Adrenal gland (tissue), 12 donors: Measurements from ENCODE around the gene CCHCR1. TPM values are rescaled to one million over a fixed set of nuclear protein-coding genes. Genes with fewer than 3 reads are reported as not detected.

Experiments used
- DNase-seq, 7 donors: peaks; one replicate each; pipeline ENCODE4 v3.0.0-alpha.2; 2019 to 2020
- H3K27ac ChIP-seq, 5 donors: fragments of 200-600 bp; sonication (generic) in 4 of 5; 1 replicate in 3 of 5; 2 replicates in 2 of 5; pipeline versions ENCODE4 v1.5.1 to v1.8.0; 2016 to 2020; ENCODE audit warnings: mild to moderate bottlenecking in 1 of 5
- H3K27me3 ChIP-seq: fragments of 200-600 bp; 2 replicates; pipeline ENCODE4 v1.8.0; 2021
- H3K36me3 ChIP-seq, 2 donors: fragments of 200-600 bp; replicated peaks in 1 of 2; 1 replicate in 1 of 2; 2 replicates in 1 of 2; pipeline versions ENCODE4 v1.5.1 to v1.8.0; 2018 to 2022
- H3K4me1 ChIP-seq, 2 donors: fragments of 200-600 bp; replicated peaks in 1 of 2; 1 replicate in 1 of 2; 2 replicates in 1 of 2; pipeline versions ENCODE4 v1.5.1 to v1.8.0; 2018 to 2021
- H3K4me3 ChIP-seq, 4 donors: fragments of 200-600 bp; sonication (generic) in 3 of 4; one replicate each; pipeline ENCODE4 v1.5.1; 2016 to 2018
- H3K9me3 ChIP-seq, 3 donors: fragments of 200-600 bp; sonication (generic) in 1 of 3; replicated peaks in 1 of 3; 1 replicate in 2 of 3; 2 replicates in 1 of 3; pipeline versions ENCODE4 v1.5.1 to v1.8.0; 2016 to 2021
- CTCF ChIP-seq, 6 experiments: fragments of 450-650 bp in 4 of 6; fragments of 200-600 bp in 2 of 6; sonication (generic) in 1 of 6; IDR thresholded peaks; 1 replicate in 5 of 6; 2 replicates in 1 of 6; pipeline versions ENCODE4 v1.5.1 to v1.8.0; 2016 to 2021; ENCODE audit warnings: antibody characterized with exemption in 6 of 6, mild to moderate bottlenecking in 2 of 6, moderate library complexity in 1 of 6
- POLR2A ChIP-seq, 2 donors: fragments of 450-650 bp; IDR thresholded peaks; one replicate each; pipeline ENCODE4 v1.6.1; 2017; ENCODE audit warnings: antibody characterized with exemption in 2 of 2, mild to moderate bottlenecking in 2 of 2, moderate library complexity in 1 of 2
- WGBS, 4 donors: extraction: QIAGEN DNeasy Blood & Tissue Kit in 2 of 4; methylation state at CpG; one replicate each; pipeline versions ENCODE4 v1.1.5 to v1.1.7; 2013 to 2017; 5-methylcytosine and 5-hydroxymethylcytosine counted together
- intact Hi-C, 2 donors: fragments of 100-400 bp; cut with DNase I; formaldehyde crosslinking; loops; one replicate each; pipeline versions ENCODE4 v1.14.1 to v1.15.0; 2022 to 2023
- polyA plus RNA-seq, 3 donors: library from polyadenylated mRNA; stranded (reverse); fragments of 200-250 nt in 2 of 3; fragments of 350-450 nt in 1 of 3; fragmentation: Illumina TruSeq in 1 of 3; extraction: RNeasy Lipid Tissue Mini Kit (QIAGEN cat#74804) in 1 of 3; gene quantifications; one replicate each; pipeline ENCODE4 v1.2.3, GENCODE V29; 2013 to 2014
- small RNA-seq, 2 donors: library from RNA; depleted of rRNA; stranded (forward); fragments of <200 nt; gene quantifications; one replicate each; pipeline ENCODE3, GENCODE V24; 2016
- total RNA-seq, 9 donors: library from RNA; depleted of rRNA in 4 of 9; stranded (reverse); fragments of >200 nt in 4 of 9; fragments of 120-200 nt in 1 of 9; fragmentation: NEBNext Ultra II Directional in 1 of 9; extraction: Animal tissue kit (Norgen Biotek cat#: 25700) in 1 of 9; gene quantifications; one replicate each; pipeline versions ENCODE4 v1.1.0 to v1.2.4, GENCODE V29; 2013 to 2023
- donor health status: healthy with polysubstance abuse.
- donor health status: Bipolar disorder and iron deficiency.
- donor health status: DM: yes; HTN: yes; CAD: no.
- donor health status: DM: no; HTN: no; CAD: no.
- donor health status: DM: no; HTN: no; CAD: no.
- donor health status: DM: yes; HTN: yes; CAD: no.

The CCHCR1 gene
- total and polyA plus RNA-seq, 12 donors: 4.5 to 27.4 (median 13.6) TPM

GRCh38 chr6:31092769-31093505 lies 64.7 kb downstream of the CCHCR1 start:
- Histone ChIP-seq H3K27me3 (no peaks in the 10 kb centered on the region), H3K4me1 (peaks cover 0 to 4% of the 10 kb centered on the region in 2 donors), H3K36me3 (no peaks in the 10 kb centered on the region), H3K27ac (no peak overlapping the region), H3K4me3 (no peak overlapping the region), H3K9me3 (no peaks in the 10 kb centered on the region)
- intact Hi-C loops: no loop called here
- no peak for TF ChIP-seq CTCF (IDR thresholded peaks at IDR 0.05)
- TF ChIP-seq POLR2A (IDR thresholded peaks at IDR 0.05): no peak
- WGBS, 4 donors: 78 to 83% (median 83%) methylated on average over 11 to 12 of the region's 12 CpGs
- DNase-seq: no peak

Small RNAs within 50 kb of the gene (small RNA-seq; reads per million reads assigned to genes)
- gene POLR2LP1: 0 reads per million in 2 donors

Other genes starting within 250 kb of the CCHCR1 start
- gene GTF2H4, start 249.6 kb downstream of the CCHCR1 start, total RNA-seq: 10 to 100 TPM in 7 of 9 donors, 1 to 10 TPM in 2; 3.7 to 48.6 (median 17.4) TPM
- 10 to 100 TPM; 30.8 to 71.9 (median 57.8) TPM for gene GTF2H4, start 249.6 kb downstream of the CCHCR1 start, polyA plus RNA-seq
- gene VARS2, start 243.6 kb downstream of the CCHCR1 start, total RNA-seq: 10 to 100 TPM; 17.1 to 51.6 (median 31.1) TPM
- gene VARS2, start 243.6 kb downstream of the CCHCR1 start, polyA plus RNA-seq: 10 to 100 TPM; 21.2 to 89.6 (median 55.4) TPM
- 1 to 10 TPM in 1 of 9 donors, under 1 TPM in 2, not detected in 6; 0.38 to 1.5 (median 0.39) TPM for gene SFTA2, start 225.6 kb downstream of the CCHCR1 start, total RNA-seq
- gene SFTA2, start 225.6 kb downstream of the CCHCR1 start, polyA plus RNA-seq: under 1 TPM in 2 of 3 donors, not detected in 1; 0.20 to 0.24 TPM
- gene MUCL3, start 216.8 kb downstream of the CCHCR1 start, total RNA-seq: not detected
- under 1 TPM in 2 of 3 donors, not detected in 1; under 0.01 to 0.02 TPM for gene MUCL3, start 216.8 kb downstream of the CCHCR1 start, polyA plus RNA-seq
- gene MUC21, start 174.1 kb downstream of the CCHCR1 start, total RNA-seq: not detected
- gene MUC21, start 174.1 kb downstream of the CCHCR1 start, polyA plus RNA-seq: under 1 TPM in 2 of 3 donors, not detected in 1; 0.16 to 0.34 TPM
- not detected for gene MUC22, start 147.3 kb downstream of the CCHCR1 start, total RNA-seq
- not detected for gene MUC22, start 147.3 kb downstream of the CCHCR1 start, polyA plus RNA-seq
- not detected for gene C6orf15, start 45.2 kb downstream of the CCHCR1 start, total RNA-seq
- gene C6orf15, start 45.2 kb downstream of the CCHCR1 start, polyA plus RNA-seq: not detected
- 1 to 10 TPM in 3 of 9 donors, under 1 TPM in 6; 0.06 to 2.3 (median 0.52) TPM for gene PSORS1C1, start 43.0 kb downstream of the CCHCR1 start, total RNA-seq
- 1 to 10 TPM in 2 of 3 donors, under 1 TPM in 1; 0.60 to 5.1 (median 1.9) TPM for gene PSORS1C1, start 43.0 kb downstream of the CCHCR1 start, polyA plus RNA-seq
- gene CDSN, start 37.4 kb downstream of the CCHCR1 start, total RNA-seq: not detected
- gene CDSN, start 37.4 kb downstream of the CCHCR1 start, polyA plus RNA-seq: under 1 TPM in 2 of 3 donors, not detected in 1; 0.03 to 0.08 TPM
- not detected for gene PSORS1C2, start 18.7 kb downstream of the CCHCR1 start, total RNA-seq
- not detected for gene PSORS1C2, start 18.7 kb downstream of the CCHCR1 start, polyA plus RNA-seq
- gene TCF19, start 787 bp upstream of the CCHCR1 start, total RNA-seq: 1 to 10 TPM; 1.8 to 8.4 (median 2.1) TPM
- 1 to 10 TPM; 2.0 to 3.3 (median 2.1) TPM for gene TCF19, start 787 bp upstream of the CCHCR1 start, polyA plus RNA-seq
- gene POU5F1, start 12.9 kb upstream of the CCHCR1 start, total RNA-seq: 1 to 10 TPM in 2 of 9 donors, under 1 TPM in 1, not detected in 6; 0.17 to 2.8 (median 2.2) TPM
- gene POU5F1, start 12.9 kb upstream of the CCHCR1 start, polyA plus RNA-seq: under 1 TPM in 1 of 3 donors, not detected in 2; 0.24 TPM
- 1,000 to 10,000 TPM in 1 of 9 donors, 100 to 1,000 TPM in 8; 214 to 1,851 (median 684) TPM for gene HLA-C, start 114.3 kb upstream of the CCHCR1 start, total RNA-seq
- gene HLA-C, start 114.3 kb upstream of the CCHCR1 start, polyA plus RNA-seq: 100 to 1,000 TPM; 157 to 323 (median 297) TPM
- gene HLA-B, start 199.4 kb upstream of the CCHCR1 start, total RNA-seq: 1,000 to 10,000 TPM in 8 of 9 donors, 100 to 1,000 TPM in 1; 248 to 3,150 (median 1,269) TPM
- 1,000 to 10,000 TPM in 1 of 3 donors, 100 to 1,000 TPM in 2; 615 to 1,099 (median 618) TPM for gene HLA-B, start 199.4 kb upstream of the CCHCR1 start, polyA plus RNA-seq
- gene MICA, start 245.8 kb upstream of the CCHCR1 start, total RNA-seq: 10 to 100 TPM; 12.2 to 58.7 (median 29.1) TPM
- gene MICA, start 245.8 kb upstream of the CCHCR1 start, polyA plus RNA-seq: 10 to 100 TPM; 36.0 to 66.0 (median 45.6) TPM